Smooth muscle cell (in vitro differentiated cells): ENCODE data around the gene SPO11. TPM values are rescaled to one million over a fixed set of nuclear protein-coding genes. Genes with fewer than 3 reads are reported as not detected.

Experiments
- DNase-seq: peaks from one replicate; lab custom pipeline; 2025; ENCODE audit not compliant: unreplicated experiment; lab: John Stamatoyannopoulos, UW
- H2AFZ ChIP-seq: fragments of 200-600 bp; sonication (generic); 2 replicates; pipeline ENCODE4 v1.6.0; 2016; ENCODE audit warnings: antibody characterized with exemption, low read depth, mild to moderate bottlenecking
- H3F3A ChIP-seq: fragments of 200-600 bp; sonication (generic); 2 replicates; pipeline ENCODE4 v1.6.0; 2017; ENCODE audit warnings: antibody characterized with exemption, low read depth
- H3K27ac ChIP-seq: fragments of 200-600 bp; sonication (generic); 2 replicates; pipeline ENCODE4 v1.5.1; 2016; ENCODE audit warnings: low read depth, mild to moderate bottlenecking
- H3K27me3 ChIP-seq: fragments of 200-600 bp; sonication (generic); 2 replicates; pipeline ENCODE4 v1.6.1; 2016; ENCODE audit warnings: low read depth, mild to moderate bottlenecking
- H3K36me3 ChIP-seq: fragments of 200-600 bp; sonication (generic); 2 replicates; pipeline ENCODE4 v1.5.1; 2016; ENCODE audit warnings: low read depth
- H3K4me1 ChIP-seq: fragments of 200-600 bp; sonication (generic); 2 replicates; pipeline ENCODE4 v1.5.1; 2016; ENCODE audit warnings: low read depth
- H3K4me2 ChIP-seq: fragments of 200-600 bp; sonication (generic); 2 replicates; pipeline ENCODE4 v1.6.0; 2016; ENCODE audit warnings: mild to moderate bottlenecking
- H3K4me3 ChIP-seq: fragments of 200-600 bp; sonication (generic); 2 replicates; pipeline ENCODE4 v1.5.1; 2016; ENCODE audit warnings: mild to moderate bottlenecking
- H3K79me2 ChIP-seq: fragments of 200-600 bp; sonication (generic); 2 replicates; pipeline ENCODE4 v1.6.0; 2016; ENCODE audit warnings: low read depth, mild to moderate bottlenecking
- H3K9ac ChIP-seq: fragments of 200-600 bp; sonication (generic); 2 replicates; pipeline ENCODE4 v1.6.0; 2016; ENCODE audit warnings: low read depth
- H3K9me3 ChIP-seq: fragments of 200-600 bp; sonication (generic); replicated peaks from 2 replicates; pipeline ENCODE4 v1.5.1; 2016; ENCODE audit warnings: low read depth
- H4K20me1 ChIP-seq: fragments of 200-600 bp; sonication (generic); 2 replicates; pipeline ENCODE4 v1.6.0; 2016; ENCODE audit warnings: low read depth
- CTCF ChIP-seq: fragments of 200-600 bp; sonication (generic); IDR thresholded peaks from 2 replicates; pipeline ENCODE4 v1.5.1; 2017; ENCODE audit warnings: borderline replicate concordance, mild to moderate bottlenecking, antibody characterized with exemption; ENCODE audit not compliant: insufficient read depth, poor library complexity, severe bottlenecking
- WGBS: methylation state at CpG from one replicate; pipeline ENCODE4 v1.1.7; 2016; ENCODE audit warnings: low lambda C conversion rate; 5-methylcytosine and 5-hydroxymethylcytosine counted together
- polyA plus RNA-seq: library from polyadenylated mRNA; unstranded; fragments of >200 nt; fragmentation: Nextera tagmentation; extraction: Ambion mirVana; gene quantifications from 2 replicates; pipeline ENCODE4 v1.2.1, GENCODE V29; 2016
- total RNA-seq: library from RNA; depleted of rRNA; stranded (reverse); fragments of >200 nt; gene quantifications from 2 replicates; pipeline ENCODE4 v1.2.3, GENCODE V29; 2014

SPO11 gene
- total and polyA plus RNA-seq, 2 experiments from 2014 or later = not detected

GRCh38 chr20:57370316-57370715 is 40.7 kb downstream of the SPO11 start:
- TF ChIP-seq CTCF = no peak
- no peaks in the 10 kb centered on the region for H3K4me1 ChIP-seq
- H3K79me2 ChIP-seq = no peaks in the 10 kb centered on the region
- no peak overlapping the region for H3K9ac ChIP-seq
- DNase-seq = no peak
- H2AFZ ChIP-seq = no peak overlapping the region
- H4K20me1 ChIP-seq = peaks cover 9% of the 10 kb centered on the region
- H3K4me2 ChIP-seq = no peak overlapping the region
- no peaks in the 10 kb centered on the region for H3K9me3 ChIP-seq
- H3K27ac ChIP-seq = no peak overlapping the region
- H3K36me3 ChIP-seq = peaks cover 39% of the 10 kb centered on the region
- H3F3A ChIP-seq = no peaks in the 10 kb centered on the region
- 97% methylated on average over 9 of the region's 9 CpGs for WGBS
- H3K4me3 ChIP-seq = no peak overlapping the region
- no peaks in the 10 kb centered on the region for H3K27me3 ChIP-seq

GRCh38 chr20:57371363-57371762 is 41.8 kb downstream of the SPO11 start:
- no peak for TF ChIP-seq CTCF
- Histone ChIP-seq H4K20me1 (peaks cover 6% of the 10 kb centered on the region), H3K79me2 (no peaks in the 10 kb centered on the region), H3K27me3 (no peaks in the 10 kb centered on the region), H3F3A (no peaks in the 10 kb centered on the region), H3K4me1 (no peaks in the 10 kb centered on the region), H3K4me2 (no peak overlapping the region), H2AFZ (no peak overlapping the region), H3K36me3 (peaks cover 30% of the 10 kb centered on the region), H3K9me3 (no peaks in the 10 kb centered on the region), H3K4me3 (no peak overlapping the region), H3K9ac (no peak overlapping the region), H3K27ac (no peak overlapping the region)
- WGBS = 98% methylated on average over 4 of the region's 4 CpGs
- no peak for DNase-seq

GRCh38 chr20:57372157-57372556 is 42.6 kb downstream of the SPO11 start:
- Histone ChIP-seq H4K20me1 (peaks cover 8% of the 10 kb centered on the region), H2AFZ (no peak overlapping the region), H3K79me2 (no peaks in the 10 kb centered on the region), H3K4me3 (no peak overlapping the region), H3K36me3 (peaks cover 22% of the 10 kb centered on the region), H3K9me3 (no peaks in the 10 kb centered on the region), H3F3A (no peaks in the 10 kb centered on the region), H3K27ac (no peak overlapping the region), H3K4me1 (no peaks in the 10 kb centered on the region), H3K27me3 (no peaks in the 10 kb centered on the region), H3K4me2 (no peak overlapping the region), H3K9ac (no peak overlapping the region)
- no peak for TF ChIP-seq CTCF
- DNase-seq = no peak
- WGBS = 98% methylated on average over 9 of the region's 9 CpGs

GRCh38 chr20:57372581-57373350 is 43.2 kb downstream of the SPO11 start:
- 96% methylated on average over 25 of the region's 25 CpGs for WGBS
- no peaks in the 10 kb centered on the region for H3K27me3 ChIP-seq
- no peak for DNase-seq
- no peak for TF ChIP-seq CTCF
- no peaks in the 10 kb centered on the region for H3K79me2 ChIP-seq
- H3K9me3 ChIP-seq = no peaks in the 10 kb centered on the region
- H3K4me1 ChIP-seq = no peaks in the 10 kb centered on the region
- peaks cover 21% of the 10 kb centered on the region for H3K36me3 ChIP-seq
- H3F3A ChIP-seq = no peaks in the 10 kb centered on the region
- H3K27ac ChIP-seq = no peak overlapping the region
- no peak overlapping the region for H2AFZ ChIP-seq
- H3K4me2 ChIP-seq = no peak overlapping the region
- peaks cover 14% of the 10 kb centered on the region for H4K20me1 ChIP-seq
- H3K9ac ChIP-seq = no peak overlapping the region
- H3K4me3 ChIP-seq = no peak overlapping the region
